Measurements from ENCODE around the gene ZDHHC20. TPM values are rescaled to one million over a fixed set of nuclear protein-coding genes. Genes with fewer than 3 reads are reported as not detected.

ZDHHC20 gene
- total RNA-seq, 6 experiments from 2014 or later, result 19.2 to 28.9 (median 23.4) TPM

- ATAC-seq (peak; percentile 64 to 85 (median 71)), DNase-seq (no peak)
- intact Hi-C loops (cut with DNase I), result no loop called here
- H3K27ac ChIP-seq, result peak overlapping the region in 1 of 3 donors; percentile 44
- no peak overlapping the region for H3K4me3 ChIP-seq
- no peaks in the 10 kb centered on the region for H3K9me3 ChIP-seq
- H3K27me3 ChIP-seq, result no peaks in the 10 kb centered on the region
- TF ChIP-seq POLR2A (IDR thresholded peaks at IDR 0.05) (no peak), CTCF (IDR thresholded peaks at IDR 0.05) (no peak)
- peaks cover 0 to 10% (median 0%) of the 10 kb centered on the region in 4 donors for H3K4me1 ChIP-seq
- no peaks in the 10 kb centered on the region for H3K36me3 ChIP-seq
- WGBS (ENCODE audit: insufficient coverage, low coverage, low lambda C conversion rate, missing lambda C conversion rate), result 27% methylated on average over 3 of the region's 3 CpGs
These were observed 24.5 kb downstream of the ZDHHC20 start for GRCh38 chr13:21434588-21434987.

GRCh38 chr13:21429211-21429610 lies 29.9 kb downstream of the ZDHHC20 start:
- no peak for ATAC-seq

GRCh38 chr13:21427741-21428140 lies 31.4 kb downstream of the ZDHHC20 start:
- ATAC-seq (no peak), DNase-seq (no peak)
- intact Hi-C loops (cut with DNase I), result no loop called here
- WGBS (ENCODE audit: insufficient coverage, low coverage, low lambda C conversion rate, missing lambda C conversion rate), result 47% methylated on average over 2 of the region's 2 CpGs
- no peak for TF ChIP-seq CTCF (IDR thresholded peaks at IDR 0.05)
- TF ChIP-seq POLR2A (IDR thresholded peaks at IDR 0.05), result no peak
- no peaks in the 10 kb centered on the region for H3K4me1 ChIP-seq
- H3K27me3 ChIP-seq, result no peaks in the 10 kb centered on the region
- no peaks in the 10 kb centered on the region for H3K9me3 ChIP-seq
- H3K4me3 ChIP-seq, result no peak overlapping the region
- no peaks in the 10 kb centered on the region for H3K36me3 ChIP-seq
- no peak overlapping the region for H3K27ac ChIP-seq

More at GRCh38 chr13:21429211-21429610, 29.9 kb downstream of the ZDHHC20 start:
- Histone ChIP-seq H3K27me3 (no peaks in the 10 kb centered on the region), H3K4me3 (no peak overlapping the region), H3K36me3 (no peaks in the 10 kb centered on the region), H3K27ac (no peak overlapping the region), H3K9me3 (no peaks in the 10 kb centered on the region), H3K4me1 (peaks cover 0 to 1% (median 0%) of the 10 kb centered on the region in 4 donors)
- no peak for TF ChIP-seq POLR2A (IDR thresholded peaks at IDR 0.05)
- no peak for TF ChIP-seq CTCF (IDR thresholded peaks at IDR 0.05)
- intact Hi-C loops (cut with DNase I), result no loop called here
- 89% methylated on average over 2 of the region's 2 CpGs for WGBS (ENCODE audit: insufficient coverage, low coverage, low lambda C conversion rate, missing lambda C conversion rate)
- no peak for DNase-seq

- intact Hi-C loops (cut with DNase I), result no loop called here
- DNase-seq, result no peak
- Histone ChIP-seq H3K4me3 (no peak overlapping the region), H3K4me1 (no peaks in the 10 kb centered on the region), H3K27me3 (no peaks in the 10 kb centered on the region), H3K36me3 (no peaks in the 10 kb centered on the region), H3K9me3 (no peaks in the 10 kb centered on the region), H3K27ac (no peak overlapping the region)
- TF ChIP-seq POLR2A (IDR thresholded peaks at IDR 0.05), result no peak
- no peak for TF ChIP-seq CTCF (IDR thresholded peaks at IDR 0.05)
- no peak for ATAC-seq
- WGBS (ENCODE audit: insufficient coverage, low coverage, low lambda C conversion rate, missing lambda C conversion rate), result 56% methylated on average over 1 of the region's 1 CpG
These were observed 32.9 kb downstream of the ZDHHC20 start for GRCh38 chr13:21426238-21426637.

- Histone ChIP-seq H3K4me3 (no peak overlapping the region), H3K9me3 (no peaks in the 10 kb centered on the region), H3K4me1 (no peaks in the 10 kb centered on the region), H3K27ac (no peak overlapping the region), H3K36me3 (no peaks in the 10 kb centered on the region), H3K27me3 (no peaks in the 10 kb centered on the region)
- no peak for ATAC-seq
- DNase-seq, result no peak
- TF ChIP-seq CTCF (IDR thresholded peaks at IDR 0.05) (no peak), POLR2A (IDR thresholded peaks at IDR 0.05) (no peak)
- intact Hi-C loops (cut with DNase I), result no loop called here
- WGBS (ENCODE audit: insufficient coverage, low coverage, low lambda C conversion rate, missing lambda C conversion rate), result 82% methylated on average over 3 of the region's 3 CpGs
These were observed 38.4 kb downstream of the ZDHHC20 start for GRCh38 chr13:21420706-21421105.

All from right lobe of liver (tissue), 6 donors.